CD14-positive monocyte (primary cell): ENCODE measurements around the gene PSMG4. TPM values are rescaled to one million over a fixed set of nuclear protein-coding genes. Genes with fewer than 3 reads are reported as not detected.

Experiments
- DNase-seq, 3 donors: peaks; one replicate each; pipeline ENCODE4 v3.0.0-alpha.2; 2011 to 2022
- H2AFZ ChIP-seq: 2 replicates; pipeline ENCODE4 v1.6.0; 2012; ENCODE audit warnings: mild to moderate bottlenecking, low read depth, low read length, inconsistent platforms; ENCODE audit not compliant: insufficient read depth, poor library complexity, severe bottlenecking
- H3K27ac ChIP-seq, 2 donors: 1 replicate in 1 of 2; 2 replicates in 1 of 2; pipeline ENCODE4 v1.5.1; 2012 to 2013; ENCODE audit warnings: low read length in 2 of 2, control low read depth in 1 of 2, inconsistent platforms in 1 of 2, low read depth in 1 of 2, mild to moderate bottlenecking in 1 of 2
- H3K27me3 ChIP-seq, 2 donors: one replicate each; pipeline versions ENCODE4 v1.6.0 to v1.6.1; 2011 to 2013; ENCODE audit warnings: low read length in 2 of 2; ENCODE audit not compliant: control insufficient read depth in 2 of 2, insufficient read depth in 2 of 2
- H3K36me3 ChIP-seq, 2 donors: replicated peaks in 1 of 2; 1 replicate in 1 of 2; 2 replicates in 1 of 2; pipeline versions ENCODE4 v1.5.1 to v1.6.1; 2012 to 2013; ENCODE audit warnings: low read length in 2 of 2, control low read depth in 1 of 2, inconsistent platforms in 1 of 2, mild to moderate bottlenecking in 1 of 2; ENCODE audit not compliant: insufficient read depth in 2 of 2, control insufficient read depth in 1 of 2
- H3K4me1 ChIP-seq, 2 donors: 1 replicate in 1 of 2; 2 replicates in 1 of 2; pipeline versions ENCODE4 v1.5.1 to v1.6.1; 2012 to 2013; ENCODE audit warnings: low read length in 2 of 2, control low read depth in 1 of 2, inconsistent platforms in 1 of 2, mild to moderate bottlenecking in 1 of 2, moderate library complexity in 1 of 2; ENCODE audit not compliant: insufficient read depth in 2 of 2, control insufficient read depth in 1 of 2
- H3K4me2 ChIP-seq: replicated peaks from 2 replicates; pipeline ENCODE3; 2012; ENCODE audit warnings: low read length, moderate library complexity, mild to moderate bottlenecking; ENCODE audit not compliant: poor library complexity, severe bottlenecking; ENCODE audit errors: extremely low read depth
- H3K4me3 ChIP-seq, 3 experiments: fragments of 200-600 bp in 1 of 3; sonication (generic) in 1 of 3; replicated peaks in 1 of 3; 1 replicate in 2 of 3; 2 replicates in 1 of 3; pipeline ENCODE4 v1.5.1; 2011 to 2013; ENCODE audit warnings: low read length in 3 of 3, mild to moderate bottlenecking in 3 of 3, control low read depth in 2 of 3, low read depth in 2 of 3, inconsistent platforms in 1 of 3, moderate library complexity in 1 of 3
- H3K79me2 ChIP-seq: 2 replicates; pipeline ENCODE4 v1.6.0; 2012; ENCODE audit warnings: mild to moderate bottlenecking, control low read depth, inconsistent platforms, low read length, moderate library complexity; ENCODE audit not compliant: insufficient read depth
- H3K9ac ChIP-seq: 2 replicates; pipeline ENCODE4 v1.6.0; 2017; ENCODE audit warnings: low read length, mild to moderate bottlenecking; ENCODE audit not compliant: insufficient read depth, poor library complexity, severe bottlenecking
- H3K9me3 ChIP-seq, 2 donors: replicated peaks in 1 of 2; 1 replicate in 1 of 2; 2 replicates in 1 of 2; pipeline versions ENCODE4 v1.5.1 to v1.6.1; 2012 to 2013; ENCODE audit warnings: low read length in 2 of 2, control low read depth in 1 of 2; ENCODE audit not compliant: control insufficient read depth in 1 of 2, insufficient read depth in 1 of 2
- H4K20me1 ChIP-seq: 2 replicates; pipeline ENCODE4 v1.6.0; 2012; ENCODE audit warnings: mild to moderate bottlenecking, low read length, control low read depth, moderate library complexity; ENCODE audit not compliant: insufficient read depth
- H3K27ac Mint-ChIP-seq, 7 donors: one replicate each; pipeline ENCODE4 v1.8.0; 2020; ENCODE audit warnings: mild to moderate bottlenecking in 7 of 7, mixed read lengths in 7 of 7, moderate library complexity in 6 of 7, inconsistent platforms in 2 of 7
- H3K27me3 Mint-ChIP-seq, 3 donors: one replicate each; pipeline ENCODE4 v1.8.0; 2021 to 2022; ENCODE audit warnings: low read depth in 3 of 3, mild to moderate bottlenecking in 3 of 3, mixed read lengths in 3 of 3, moderate library complexity in 3 of 3, inconsistent platforms in 1 of 3
- H3K36me3 Mint-ChIP-seq, 2 donors: one replicate each; pipeline ENCODE4 v1.8.0; 2020; ENCODE audit warnings: mixed read lengths in 2 of 2, inconsistent platforms in 1 of 2, mild to moderate bottlenecking in 1 of 2
- H3K4me1 Mint-ChIP-seq: one replicate; pipeline ENCODE4 v1.8.0; 2020; ENCODE audit warnings: mild to moderate bottlenecking, mixed read lengths
- H3K4me3 Mint-ChIP-seq, 2 donors: one replicate each; pipeline ENCODE4 v1.8.0; 2020; ENCODE audit warnings: mild to moderate bottlenecking in 2 of 2, mixed read lengths in 2 of 2, moderate library complexity in 1 of 2
- H3K9me3 Mint-ChIP-seq, 7 donors: one replicate each; pipeline ENCODE4 v1.8.0; 2020 to 2022; ENCODE audit warnings: mixed read lengths in 7 of 7, mild to moderate bottlenecking in 6 of 7, moderate library complexity in 6 of 7, inconsistent platforms in 2 of 7
- WGBS: methylation state at CpG from one replicate; pipeline ENCODE4 v1.1.5; 2013; ENCODE audit warnings: missing lambda C conversion rate; ENCODE audit not compliant: insufficient coverage; 5-methylcytosine and 5-hydroxymethylcytosine counted together
- intact Hi-C, 2 donors: fragments of 100-400 bp; cut with micrococcal nuclease; formaldehyde crosslinking; loops; one replicate each; pipeline versions ENCODE4 v1.15.0 to v1.15.1; 2023
- polyA plus RNA-seq, 3 donors: library from polyadenylated mRNA; depleted of rRNA in 1 of 3; unstranded in 2 of 3; stranded (reverse) in 1 of 3; fragments of 300-500 nt in 2 of 3; fragments of >200 nt in 1 of 3; fragmentation: Illumina TruSeq in 2 of 3; gene quantifications; 1 replicate in 2 of 3; 2 replicates in 1 of 3; pipeline ENCODE4 v1.2.3, GENCODE V29; 2012 to 2021
- TF ChIP-seq, protein P1 (sequence below): fragments of 200-600 bp; IDR thresholded peaks from one replicate; pipeline ENCODE4 v1.8.0; 2022; ENCODE audit warnings: antibody characterized with exemption, mild to moderate bottlenecking

Gene PSMG4
- polyA plus RNA-seq, 3 donors = 23.6 to 31.1 (median 27.9) TPM

DNA sequence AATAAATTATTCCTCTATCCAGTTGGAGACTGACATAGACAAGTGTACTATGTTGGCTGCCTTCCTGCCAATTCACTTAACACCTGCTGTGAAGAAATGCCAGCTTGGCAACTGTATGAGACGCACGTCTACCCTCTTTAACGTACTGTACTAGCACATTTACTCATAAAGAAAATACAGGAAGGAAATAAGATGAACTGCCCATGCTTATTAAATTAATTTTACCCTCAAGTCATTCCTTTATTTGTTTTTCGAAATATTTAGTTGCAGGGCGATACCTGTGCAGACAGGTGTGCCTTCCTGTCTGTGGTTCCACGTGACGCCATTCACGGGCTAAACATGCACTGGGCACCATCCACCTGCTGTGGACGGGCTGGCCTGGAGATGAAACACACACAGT is 52.0 kb downstream of the PSMG4 start:
- H2AFZ ChIP-seq = no peak overlapping the region
- intact Hi-C loops = no loop called here
- H3K79me2 ChIP-seq = no peaks in the 10 kb centered on the region
- H3K4me3 Mint-ChIP-seq = no peak overlapping the region
- H3K27ac Mint-ChIP-seq = no peak overlapping the region
- H3K4me2 ChIP-seq = no peak overlapping the region
- no peak for DNase-seq
- H3K27me3 Mint-ChIP-seq = peaks cover 2 to 9% (median 3%) of the 10 kb centered on the region in 3 donors
- H3K9me3 ChIP-seq = no peaks in the 10 kb centered on the region
- no peak overlapping the region for H3K4me3 ChIP-seq
- WGBS = 88% methylated on average over 5 of the region's 9 CpGs
- no peak overlapping the region for H3K9ac ChIP-seq
- H3K36me3 Mint-ChIP-seq = no peaks in the 10 kb centered on the region
- no peaks in the 10 kb centered on the region for H4K20me1 ChIP-seq
- no peaks in the 10 kb centered on the region for H3K4me1 ChIP-seq
- no peaks in the 10 kb centered on the region for H3K27me3 ChIP-seq
- H3K4me1 Mint-ChIP-seq = no peaks in the 10 kb centered on the region
- no peak overlapping the region for H3K27ac ChIP-seq
- no peaks in the 10 kb centered on the region for H3K36me3 ChIP-seq
- peaks cover 0 to 4% (median 2%) of the 10 kb centered on the region in 7 donors for H3K9me3 Mint-ChIP-seq
- TF ChIP-seq, protein P1, sequence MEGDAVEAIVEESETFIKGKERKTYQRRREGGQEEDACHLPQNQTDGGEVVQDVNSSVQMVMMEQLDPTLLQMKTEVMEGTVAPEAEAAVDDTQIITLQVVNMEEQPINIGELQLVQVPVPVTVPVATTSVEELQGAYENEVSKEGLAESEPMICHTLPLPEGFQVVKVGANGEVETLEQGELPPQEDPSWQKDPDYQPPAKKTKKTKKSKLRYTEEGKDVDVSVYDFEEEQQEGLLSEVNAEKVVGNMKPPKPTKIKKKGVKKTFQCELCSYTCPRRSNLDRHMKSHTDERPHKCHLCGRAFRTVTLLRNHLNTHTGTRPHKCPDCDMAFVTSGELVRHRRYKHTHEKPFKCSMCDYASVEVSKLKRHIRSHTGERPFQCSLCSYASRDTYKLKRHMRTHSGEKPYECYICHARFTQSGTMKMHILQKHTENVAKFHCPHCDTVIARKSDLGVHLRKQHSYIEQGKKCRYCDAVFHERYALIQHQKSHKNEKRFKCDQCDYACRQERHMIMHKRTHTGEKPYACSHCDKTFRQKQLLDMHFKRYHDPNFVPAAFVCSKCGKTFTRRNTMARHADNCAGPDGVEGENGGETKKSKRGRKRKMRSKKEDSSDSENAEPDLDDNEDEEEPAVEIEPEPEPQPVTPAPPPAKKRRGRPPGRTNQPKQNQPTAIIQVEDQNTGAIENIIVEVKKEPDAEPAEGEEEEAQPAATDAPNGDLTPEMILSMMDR = no peak

DNA sequence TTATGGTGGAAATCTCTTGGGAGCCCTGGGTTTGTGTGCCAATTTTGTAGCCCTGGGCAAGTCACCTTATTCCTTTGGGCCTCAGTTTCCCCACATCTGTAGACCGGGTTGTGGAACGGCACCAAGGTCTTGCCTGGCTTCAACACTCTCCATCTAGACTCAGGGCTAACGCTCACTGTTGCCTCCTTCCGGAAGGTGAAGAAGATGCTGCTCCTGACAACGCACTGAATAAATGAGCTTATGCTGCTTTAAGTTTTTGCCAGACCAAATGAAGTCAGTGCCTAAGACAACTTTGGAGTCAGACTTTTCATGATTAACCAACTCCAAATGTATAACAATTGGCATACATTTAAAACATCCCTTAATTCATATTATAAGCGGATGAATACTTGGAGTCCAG is 53.1 kb downstream of the PSMG4 start:
- Histone ChIP-seq H3K4me1 (no peaks in the 10 kb centered on the region), H3K4me3 (no peak overlapping the region), H3K4me2 (no peak overlapping the region), H3K9me3 (no peaks in the 10 kb centered on the region), H3K27ac (no peak overlapping the region), H2AFZ (no peak overlapping the region), H3K9ac (no peak overlapping the region), H3K27me3 (no peaks in the 10 kb centered on the region), H3K36me3 (no peaks in the 10 kb centered on the region), H3K79me2 (no peaks in the 10 kb centered on the region), H4K20me1 (no peaks in the 10 kb centered on the region)
- TF ChIP-seq, protein P1 = no peak
- Mint-ChIP-seq H3K4me3 (no peak overlapping the region), H3K27ac (no peak overlapping the region), H3K27me3 (peaks cover 0 to 9% (median 3%) of the 10 kb centered on the region in 3 donors), H3K36me3 (no peaks in the 10 kb centered on the region), H3K9me3 (no peaks in the 10 kb centered on the region), H3K4me1 (no peaks in the 10 kb centered on the region)
- intact Hi-C loops = no loop called here
- no peak for DNase-seq
- 97% methylated on average over 6 of the region's 6 CpGs for WGBS
